SK-N-MC (cell line): ENCODE data around the gene KCNMA1.

Experiments used
- DNase-seq: peaks from one replicate; pipeline ENCODE4 v3.0.0-alpha.2; 2011; ENCODE audit warnings: low read depth, low spot score
- H3K27ac ChIP-seq: fragments of 200-600 bp; sonication (generic); 2 replicates; pipeline ENCODE4 v1.5.1; 2016; ENCODE audit warnings: mixed run types
- H3K36me3 ChIP-seq: fragments of 200-600 bp; sonication (generic); 2 replicates; pipeline ENCODE4 v1.6.1; 2017; ENCODE audit warnings: antibody characterized with exemption, low read length, mixed read lengths; ENCODE audit not compliant: insufficient read depth
- H3K4me3 ChIP-seq: fragments of 200-600 bp; sonication (generic); 2 replicates; pipeline ENCODE4 v1.5.1; 2016
- H3K9ac ChIP-seq: fragments of 200-600 bp; sonication (generic); 2 replicates; pipeline ENCODE4 v1.8.0; 2017; ENCODE audit warnings: mixed run types, mixed read lengths; ENCODE audit not compliant: insufficient read length
- H3K9me3 ChIP-seq: fragments of 200-600 bp; sonication (generic); 2 replicates; pipeline ENCODE4 v1.6.1; 2017; ENCODE audit warnings: low read depth, mild to moderate bottlenecking, antibody characterized with exemption, low read length, moderate library complexity, mixed read lengths
- EZH2 ChIP-seq: fragments of 200-600 bp; sonication (generic); IDR thresholded peaks from one replicate; pipeline ENCODE4 v1.6.1; 2017; ENCODE audit warnings: antibody characterized with exemption
- FOXP2 ChIP-seq: optimal IDR thresholded peaks from 2 replicates; pipeline ENCODE3; 2011; ENCODE audit warnings: mild to moderate bottlenecking, moderate library complexity; ENCODE audit not compliant: insufficient read depth; ENCODE audit errors: extremely low read length, control extremely low read depth
- POLR2AphosphoS5 ChIP-seq: IDR thresholded peaks from 2 replicates; pipeline ENCODE4 v1.6.1; 2012; ENCODE audit warnings: mild to moderate bottlenecking, low read depth, low read length, borderline replicate concordance

The KCNMA1 gene

GRCh38 chr10:77131214-77131613 lies 506.4 kb downstream of the KCNMA1 start:
- no peak for DNase-seq
- Histone ChIP-seq H3K9ac (no peak overlapping the region), H3K36me3 (no peaks in the 10 kb centered on the region), H3K4me3 (no peak overlapping the region), H3K27ac (no peak overlapping the region), H3K9me3 (no peaks in the 10 kb centered on the region)
- TF ChIP-seq FOXP2 (no peak), EZH2 (no peak)

- no peaks in the 10 kb centered on the region for H3K9me3 ChIP-seq
- H3K4me3 ChIP-seq: no peak overlapping the region
- no peaks in the 10 kb centered on the region for H3K36me3 ChIP-seq
- no peak overlapping the region for H3K9ac ChIP-seq
- no peak for TF ChIP-seq FOXP2
- TF ChIP-seq POLR2AphosphoS5: no peak
- no peak for TF ChIP-seq EZH2
- no peak overlapping the region for H3K27ac ChIP-seq
- DNase-seq: no peak
These were observed 510.4 kb downstream of the KCNMA1 start for GRCh38 chr10:77127243-77127642.

DNA sequence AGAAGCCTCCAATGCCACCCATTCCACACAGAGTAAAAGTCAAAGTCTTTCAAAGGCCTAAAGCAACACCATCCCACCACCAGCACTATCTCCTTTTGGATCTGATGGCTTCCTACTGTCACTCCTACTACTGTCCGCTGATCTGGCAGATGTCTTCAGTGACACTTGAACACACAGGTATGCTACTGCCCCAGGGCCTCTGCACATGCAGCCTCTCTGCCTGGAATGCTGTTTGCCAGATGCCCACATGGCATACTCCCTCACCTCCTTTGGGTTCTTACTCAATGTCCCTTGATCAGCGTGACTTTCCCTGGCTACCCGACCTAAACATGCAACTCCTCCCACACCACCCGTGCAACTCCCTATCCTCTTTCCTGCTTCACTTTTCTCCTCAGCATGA lies 512.4 kb downstream of the KCNMA1 start:
- TF ChIP-seq EZH2: no peak
- TF ChIP-seq POLR2AphosphoS5: no peak
- no peak for TF ChIP-seq FOXP2
- Histone ChIP-seq H3K9me3 (no peaks in the 10 kb centered on the region), H3K27ac (no peak overlapping the region), H3K36me3 (no peaks in the 10 kb centered on the region), H3K4me3 (no peak overlapping the region), H3K9ac (no peak overlapping the region)
- DNase-seq: no peak

DNA sequence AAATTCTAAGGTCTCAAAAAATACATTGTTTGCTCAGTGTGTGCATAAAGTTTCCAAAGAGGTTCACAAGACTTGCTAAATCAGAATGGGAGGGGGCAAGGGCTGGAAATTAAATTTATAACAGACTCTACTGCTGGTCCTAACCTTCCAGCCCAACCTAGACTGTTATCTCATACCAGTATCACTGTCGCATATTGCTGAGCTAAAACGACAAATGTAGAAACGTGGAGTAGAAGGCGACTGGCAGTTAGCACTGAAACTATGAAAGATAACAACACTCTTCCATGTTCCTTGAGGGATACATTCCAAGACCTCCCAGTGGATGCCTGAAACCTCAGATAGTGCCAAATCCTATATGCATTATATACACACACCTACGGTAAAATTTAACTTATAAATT lies 514.3 kb downstream of the KCNMA1 start:
- Histone ChIP-seq H3K9ac (no peak overlapping the region), H3K27ac (no peak overlapping the region), H3K9me3 (no peaks in the 10 kb centered on the region), H3K36me3 (no peaks in the 10 kb centered on the region), H3K4me3 (no peak overlapping the region)
- no peak for TF ChIP-seq EZH2
- no peak for TF ChIP-seq POLR2AphosphoS5
- TF ChIP-seq FOXP2: no peak
- no peak for DNase-seq

DNA sequence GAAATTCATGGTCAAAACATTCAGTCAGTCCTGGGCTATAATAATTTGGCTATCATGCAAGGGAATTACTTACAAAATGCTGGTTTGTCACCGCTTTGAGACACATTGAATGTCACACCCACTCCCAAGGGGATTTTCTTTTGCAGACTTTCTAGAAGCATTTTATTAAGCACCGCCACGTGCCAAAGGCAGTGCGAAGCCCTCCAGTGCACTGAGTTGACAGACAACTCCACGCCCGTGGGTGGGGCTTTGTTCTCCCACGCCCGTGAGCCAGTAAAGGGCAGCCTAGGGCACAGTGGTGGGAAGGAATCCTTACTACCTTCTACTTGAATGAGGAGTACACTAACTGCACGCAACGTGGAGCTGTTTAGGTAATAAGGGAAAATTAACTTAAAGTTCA lies 515.8 kb downstream of the KCNMA1 start:
- Histone ChIP-seq H3K9ac (no peak overlapping the region), H3K27ac (no peak overlapping the region), H3K9me3 (no peaks in the 10 kb centered on the region), H3K36me3 (no peaks in the 10 kb centered on the region), H3K4me3 (no peak overlapping the region)
- TF ChIP-seq FOXP2 (no peak), EZH2 (no peak), POLR2AphosphoS5 (no peak)
- no peak for DNase-seq

DNA sequence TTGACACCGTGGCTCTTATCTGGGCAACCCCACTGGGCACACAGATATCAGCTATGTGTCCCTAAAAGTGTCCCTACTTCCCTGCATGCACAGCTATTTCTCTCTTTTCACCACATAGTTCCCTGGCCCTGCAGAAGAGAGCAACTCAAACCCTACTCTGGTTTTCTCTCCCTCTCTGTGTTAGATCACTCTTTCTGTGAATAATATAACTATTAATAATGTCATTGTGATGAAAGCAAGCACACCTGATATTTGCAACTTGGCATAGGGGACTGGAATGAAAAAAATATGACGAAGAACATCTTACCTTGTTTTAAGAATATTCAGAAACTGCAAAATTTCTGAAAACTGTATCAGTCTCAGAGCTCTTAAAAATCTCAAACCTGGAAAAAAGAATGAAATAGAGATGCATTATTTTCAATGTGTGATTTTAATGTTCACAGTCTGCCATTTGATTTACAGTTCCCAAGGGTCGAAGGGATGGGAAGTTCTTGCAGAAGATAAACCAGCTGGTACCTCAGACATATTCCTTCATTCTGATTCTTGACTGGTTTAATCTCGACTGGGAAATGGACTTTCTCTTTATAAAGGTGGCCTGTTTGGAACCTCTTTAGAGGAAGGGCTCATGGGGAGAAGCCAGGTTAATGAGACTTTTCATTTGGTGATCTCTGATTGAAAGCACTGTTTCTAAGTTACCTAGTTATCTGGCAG lies 516.8 kb downstream of the KCNMA1 start:
- no peak overlapping the region for H3K9ac ChIP-seq
- no peaks in the 10 kb centered on the region for H3K36me3 ChIP-seq
- no peak for DNase-seq
- no peak overlapping the region for H3K27ac ChIP-seq
- H3K9me3 ChIP-seq: no peaks in the 10 kb centered on the region
- no peak overlapping the region for H3K4me3 ChIP-seq
- TF ChIP-seq FOXP2 (no peak), POLR2AphosphoS5 (no peak), EZH2 (no peak)

- H3K9me3 ChIP-seq: no peaks in the 10 kb centered on the region
- TF ChIP-seq EZH2 (no peak), POLR2AphosphoS5 (no peak), FOXP2 (no peak)
- no peaks in the 10 kb centered on the region for H3K36me3 ChIP-seq
- no peak for DNase-seq
- no peak overlapping the region for H3K27ac ChIP-seq
- H3K9ac ChIP-seq: no peak overlapping the region
- no peak overlapping the region for H3K4me3 ChIP-seq
These were observed 517.6 kb downstream of the KCNMA1 start for GRCh38 chr10:77120012-77120411.

- Histone ChIP-seq H3K27ac (no peak overlapping the region), H3K9me3 (no peaks in the 10 kb centered on the region)
These were observed 518.9 kb downstream of the KCNMA1 start for GRCh38 chr10:77118603-77119282.

More at GRCh38 chr10:77118603-77119282, 518.9 kb downstream of the KCNMA1 start:
- TF ChIP-seq POLR2AphosphoS5 (no peak), FOXP2 (no peak), EZH2 (no peak)
- Histone ChIP-seq H3K9ac (no peak overlapping the region), H3K4me3 (no peak overlapping the region), H3K36me3 (no peaks in the 10 kb centered on the region)
- no peak for DNase-seq
